ENCODE measurements around the gene S100A2.
A peak's percentile ranks its signal among the peaks of the same experiment; 100 is the strongest.
"Not testable (repeated sequence)": the region's sequence is repeated elsewhere in the genome, so short reads cannot be mapped to it uniquely, and the experiment has no call there.

Gene S100A2

GRCh38 chr1:153532769-153533599 lies 32.7 kb downstream of the S100A2 start:
- DNase-seq (ENCODE audit: low read depth) = peak; percentile 88

GRCh38 chr1:153532181-153532580 lies 33.5 kb downstream of the S100A2 start:
- DNase-seq (ENCODE audit: low read depth) = no peak

- DNase-seq (ENCODE audit: low read depth) = no peak
These were observed 34.0 kb downstream of the S100A2 start for GRCh38 chr1:153531638-153532037.

GRCh38 chr1:153527683-153528040 lies 38.0 kb downstream of the S100A2 start:
- no peak for DNase-seq (ENCODE audit: low read depth)

GRCh38 chr1:153527023-153527682 lies 38.5 kb downstream of the S100A2 start:
- DNase-seq (ENCODE audit: low read depth) = no peak

- no peak for DNase-seq (ENCODE audit: low read depth)
These were observed 39.5 kb downstream of the S100A2 start for GRCh38 chr1:153526132-153526543.

- no peak for DNase-seq (ENCODE audit: low read depth)
These were observed 40.4 kb downstream of the S100A2 start for GRCh38 chr1:153525088-153525728.

GRCh38 chr1:153522353-153523048 lies 43.1 kb downstream of the S100A2 start:
- DNase-seq (ENCODE audit: low read depth) = not testable (repeated sequence)

GRCh38 chr1:153521808-153522207 lies 43.8 kb downstream of the S100A2 start:
- not testable (repeated sequence) for DNase-seq (ENCODE audit: low read depth)

GRCh38 chr1:153520818-153521476 lies 44.7 kb downstream of the S100A2 start:
- no peak for DNase-seq (ENCODE audit: low read depth)

- DNase-seq (ENCODE audit: low read depth) = not testable (repeated sequence)
These were observed 45.4 kb downstream of the S100A2 start for GRCh38 chr1:153520137-153520691.

GRCh38 chr1:153519242-153519641 lies 46.4 kb downstream of the S100A2 start:
- DNase-seq (ENCODE audit: low read depth) = no peak

GRCh38 chr1:153515504-153516394 lies 49.9 kb downstream of the S100A2 start:
- no peak for DNase-seq (ENCODE audit: low read depth)

GRCh38 chr1:153513666-153514065 lies 52.0 kb downstream of the S100A2 start:
- no peak for DNase-seq (ENCODE audit: low read depth)

- no peak for DNase-seq (ENCODE audit: low read depth)
These were observed 52.6 kb downstream of the S100A2 start for GRCh38 chr1:153513023-153513422.

Data from fibroblast of gingiva (primary cell).